Hepatocyte (in vitro differentiated cells): ENCODE results near the gene INPP4B. TPM values are rescaled to one million over a fixed set of nuclear protein-coding genes. Genes with fewer than 3 reads are reported as not detected.

Experiments used
- DNase-seq: peaks from one replicate; pipeline ENCODE4 v3.0.0-alpha.2; 2016; ENCODE audit warnings: low spot score
- H2AFZ ChIP-seq: fragments of 200-600 bp; sonication (generic); 2 replicates; pipeline ENCODE4 v1.6.0; 2016; ENCODE audit warnings: antibody characterized with exemption, mild to moderate bottlenecking
- H3K27ac ChIP-seq: fragments of 200-600 bp; sonication (generic); 2 replicates; pipeline ENCODE4 v1.5.1; 2016; ENCODE audit warnings: mild to moderate bottlenecking
- H3K27me3 ChIP-seq: fragments of 200-600 bp; sonication (generic); 2 replicates; pipeline ENCODE4 v1.6.1; 2016
- H3K36me3 ChIP-seq: fragments of 200-600 bp; sonication (generic); replicated peaks from 2 replicates; pipeline ENCODE4 v1.5.1; 2016; ENCODE audit warnings: low read depth; ENCODE audit not compliant: insufficient read depth
- H3K4me1 ChIP-seq: fragments of 200-600 bp; sonication (generic); 2 replicates; pipeline ENCODE4 v1.5.1; 2016; ENCODE audit warnings: mild to moderate bottlenecking, moderate library complexity; ENCODE audit not compliant: insufficient read depth
- H3K4me2 ChIP-seq: fragments of 200-600 bp; sonication (generic); 2 replicates; pipeline ENCODE4 v1.6.0; 2016
- H3K4me3 ChIP-seq: fragments of 200-600 bp; sonication (generic); 2 replicates; pipeline ENCODE4 v1.5.1; 2016; ENCODE audit warnings: mild to moderate bottlenecking
- H3K79me2 ChIP-seq: fragments of 200-600 bp; sonication (generic); 2 replicates; pipeline ENCODE4 v1.6.0; 2017; ENCODE audit warnings: mild to moderate bottlenecking
- H3K9me2 ChIP-seq: fragments of 200-600 bp; sonication (generic); replicated peaks from 2 replicates; pipeline ENCODE4 v1.6.0; 2017; ENCODE audit warnings: mild to moderate bottlenecking; ENCODE audit not compliant: insufficient read depth
- H3K9me3 ChIP-seq: fragments of 200-600 bp; sonication (generic); 2 replicates; pipeline ENCODE4 v1.5.1; 2016; ENCODE audit warnings: low read depth, mild to moderate bottlenecking
- H4K20me1 ChIP-seq: fragments of 200-600 bp; sonication (generic); 2 replicates; pipeline ENCODE4 v1.6.0; 2016; ENCODE audit warnings: mild to moderate bottlenecking; ENCODE audit not compliant: insufficient read depth, poor library complexity, severe bottlenecking
- CTCF ChIP-seq: fragments of 200-600 bp; sonication (generic); IDR thresholded peaks from 2 replicates; pipeline ENCODE4 v1.5.1; 2016; ENCODE audit warnings: antibody characterized with exemption, mild to moderate bottlenecking; ENCODE audit not compliant: poor library complexity
- EZH2 ChIP-seq: fragments of 200-600 bp; sonication (generic); IDR thresholded peaks from 2 replicates; pipeline ENCODE4 v1.6.1; 2016; ENCODE audit warnings: antibody characterized with exemption, mild to moderate bottlenecking, borderline replicate concordance
- EZH2phosphoT487 ChIP-seq: fragments of 200-600 bp; sonication (generic); IDR thresholded peaks from one replicate; pipeline ENCODE4 v1.6.1; 2018; ENCODE audit warnings: antibody characterized with exemption, mild to moderate bottlenecking, low read depth, moderate library complexity; ENCODE audit not compliant: unreplicated experiment, severe bottlenecking
- WGBS: methylation state at CpG from one replicate; pipeline ENCODE4 v1.1.6; 2016; ENCODE audit warnings: low lambda C conversion rate; ENCODE audit errors: missing lambda C conversion rate; 5-methylcytosine and 5-hydroxymethylcytosine counted together
- polyA plus RNA-seq: library from polyadenylated mRNA; unstranded; fragments of >200 nt; fragmentation: Nextera tagmentation; extraction: Ambion mirVana; gene quantifications from 2 replicates; pipeline ENCODE4 v1.2.1, GENCODE V29; 2016
- total RNA-seq: library from RNA; depleted of rRNA; stranded (reverse); fragments of >200 nt; gene quantifications from 2 replicates; pipeline ENCODE4 v1.2.3, GENCODE V29; 2014

Gene INPP4B
- total and polyA plus RNA-seq, 2 experiments from 2014 or later = 4.2 to 7.1 TPM

- no peak overlapping the region for H3K27ac ChIP-seq
- peaks cover 9% of the 10 kb centered on the region for H3K4me1 ChIP-seq
- no peaks in the 10 kb centered on the region for H3K27me3 ChIP-seq
- no peaks in the 10 kb centered on the region for H3K79me2 ChIP-seq
- no peak overlapping the region for H3K4me2 ChIP-seq
- no peaks in the 10 kb centered on the region for H4K20me1 ChIP-seq
- H3K9me3 ChIP-seq = no peaks in the 10 kb centered on the region
- H3K4me3 ChIP-seq = no peak overlapping the region
- no peak for DNase-seq
- no peak overlapping the region for H2AFZ ChIP-seq
- TF ChIP-seq EZH2phosphoT487 (no peak), CTCF (no peak), EZH2 (no peak)
- no peaks in the 10 kb centered on the region for H3K36me3 ChIP-seq
- no peaks in the 10 kb centered on the region for H3K9me2 ChIP-seq
- WGBS = 79% methylated on average over 1 of the region's 1 CpG
These were observed 536.3 kb downstream of the INPP4B start for GRCh38 chr4:142309772-142310171.

GRCh38 chr4:142307857-142308256 lies 538.2 kb downstream of the INPP4B start:
- WGBS = 70% methylated on average over 2 of the region's 2 CpGs
- H3K27me3 ChIP-seq = no peaks in the 10 kb centered on the region

GRCh38 chr4:142297313-142297712 lies 548.8 kb downstream of the INPP4B start:
- Histone ChIP-seq H3K4me2 (no peak overlapping the region), H3K9me3 (no peaks in the 10 kb centered on the region), H3K9me2 (no peaks in the 10 kb centered on the region), H3K4me1 (no peaks in the 10 kb centered on the region), H3K27ac (no peak overlapping the region), H3K4me3 (no peak overlapping the region), H3K79me2 (no peaks in the 10 kb centered on the region), H3K27me3 (no peaks in the 10 kb centered on the region), H3K36me3 (no peaks in the 10 kb centered on the region), H2AFZ (no peak overlapping the region), H4K20me1 (no peaks in the 10 kb centered on the region)
- TF ChIP-seq EZH2phosphoT487 (no peak), EZH2 (no peak), CTCF (no peak)
- WGBS = 92% methylated on average over 4 of the region's 4 CpGs
- DNase-seq = no peak

More at GRCh38 chr4:142307857-142308256, 538.2 kb downstream of the INPP4B start:
- H4K20me1 ChIP-seq = no peaks in the 10 kb centered on the region
- H3K9me3 ChIP-seq = no peaks in the 10 kb centered on the region
- no peaks in the 10 kb centered on the region for H3K9me2 ChIP-seq
- no peak overlapping the region for H3K4me3 ChIP-seq
- H3K4me1 ChIP-seq = peaks cover 3% of the 10 kb centered on the region
- no peaks in the 10 kb centered on the region for H3K79me2 ChIP-seq
- no peak overlapping the region for H3K4me2 ChIP-seq
- H3K36me3 ChIP-seq = no peaks in the 10 kb centered on the region
- TF ChIP-seq CTCF (no peak), EZH2 (no peak), EZH2phosphoT487 (no peak)
- no peak overlapping the region for H3K27ac ChIP-seq
- DNase-seq = no peak
- H2AFZ ChIP-seq = no peak overlapping the region

GRCh38 chr4:142293536-142293935 lies 552.6 kb downstream of the INPP4B start:
- no peak overlapping the region for H3K4me3 ChIP-seq
- H3K79me2 ChIP-seq = no peaks in the 10 kb centered on the region
- no peak overlapping the region for H3K4me2 ChIP-seq
- H3K36me3 ChIP-seq = no peaks in the 10 kb centered on the region
- H3K4me1 ChIP-seq = no peaks in the 10 kb centered on the region
- DNase-seq = no peak
- TF ChIP-seq CTCF = no peak
- no peak for TF ChIP-seq EZH2
- TF ChIP-seq EZH2phosphoT487 = no peak
- no peak overlapping the region for H2AFZ ChIP-seq
- no peaks in the 10 kb centered on the region for H3K9me2 ChIP-seq
- H4K20me1 ChIP-seq = no peaks in the 10 kb centered on the region
- H3K27me3 ChIP-seq = no peaks in the 10 kb centered on the region
- H3K27ac ChIP-seq = no peak overlapping the region
- 79% methylated on average over 4 of the region's 4 CpGs for WGBS
- H3K9me3 ChIP-seq = no peaks in the 10 kb centered on the region
